ENCODE measurements around the gene ALOX12B. TPM values are rescaled to one million over a fixed set of nuclear protein-coding genes. Genes with fewer than 3 reads are reported as not detected.
A peak's percentile ranks its signal among the peaks of the same experiment; 100 is the strongest.

Gene ALOX12B
- total and polyA plus RNA-seq, 2 of the 13 experiments (the other 11 are each of a cell fraction or from before 2014, with no cell fraction given) = 0.13 TPM; not detected in 1

GRCh38 chr17:8056232-8056975 lies 31.1 kb downstream of the ALOX12B start (continued):
- TF ChIP-seq ZFP90 (CRISPR knock-in tag; IDR thresholded peaks at IDR 0.05; ENCODE audit: borderline replicate concordance) = no peak; the same call in 1 of the 2 replicates
- peak; percentile 89; the same call in 1 of the 2 replicates for TF ChIP-seq RNF219 (CRISPR knock-in tag; IDR thresholded peaks at IDR 0.05)
- TF ChIP-seq KMT2A (CRISPR knock-in tag; IDR thresholded peaks at IDR 0.05) = peak; percentile 35; the same call in 1 of the 2 replicates
- TF ChIP-seq ZNF17 (CRISPR knock-in tag; IDR thresholded peaks at IDR 0.05) = 0 out of 2 replicates have a peak, but pooled peaks have one; percentile 80
- TF ChIP-seq SOX13 (IDR thresholded peaks at IDR 0.05) = peak; percentile 57; the same call in 1 of the 2 replicates
- TF ChIP-seq SOX13 (CRISPR knock-in tag; conservative IDR thresholded peaks at IDR 0.05 in 1 of 2, IDR thresholded peaks at IDR 0.05 in 1 of 2) = peak in 1 of 2 experiments; percentile 80; a peak in 2 of 4 replicates
- TF ChIP-seq HBP1 (CRISPR knock-in tag; IDR thresholded peaks at IDR 0.05; ENCODE audit: low read depth) = no peak
- TF ChIP-seq HNF4A (CRISPR knock-in tag; IDR thresholded peaks at IDR 0.05) = peak; percentile 74
- peak; percentile 16; the same call in 1 of the 2 replicates for TF ChIP-seq HIC2 (CRISPR knock-in tag; IDR thresholded peaks at IDR 0.05; ENCODE audit: low read depth)
- peak; percentile 88; the same call in 1 of the 2 replicates for TF ChIP-seq HMG20A (CRISPR knock-in tag; IDR thresholded peaks at IDR 0.05; ENCODE audit: borderline replicate concordance)
- no peak for TF ChIP-seq MYNN (CRISPR knock-in tag; IDR thresholded peaks at IDR 0.05; ENCODE audit: low read depth)
- TF ChIP-seq NBN (conservative IDR thresholded peaks at IDR 0.05) = no peak
- TF ChIP-seq SP4 (CRISPR knock-in tag; IDR thresholded peaks at IDR 0.05) = no peak; the same call in 1 of the 2 replicates
- peak; percentile 56; the same call in 1 of the 2 replicates for TF ChIP-seq ZNF232 (CRISPR knock-in tag; IDR thresholded peaks at IDR 0.05; ENCODE audit: borderline replicate concordance)
- peak; percentile 16; the same call in 1 of the 2 replicates for TF ChIP-seq KLF12 (CRISPR knock-in tag; IDR thresholded peaks at IDR 0.05; ENCODE audit: borderline replicate concordance)
- no peak; the same call in 1 of the 2 replicates for TF ChIP-seq SNAPC5 (CRISPR knock-in tag; IDR thresholded peaks at IDR 0.05; ENCODE audit: borderline replicate concordance)
- TF ChIP-seq HDAC6 (IDR thresholded peaks at IDR 0.05; ENCODE audit: low read depth, low read length) = no peak
- no peak for TF ChIP-seq ZNF75D (CRISPR knock-in tag; IDR thresholded peaks at IDR 0.05; ENCODE audit: borderline replicate concordance)
- peak; percentile 31; the same call in 1 of the 2 replicates for TF ChIP-seq ZNF430 (CRISPR knock-in tag; IDR thresholded peaks at IDR 0.05)
- no peak for TF ChIP-seq ZNF607 (CRISPR knock-in tag; IDR thresholded peaks at IDR 0.05; ENCODE audit: borderline replicate concordance)
- TF ChIP-seq MEF2D (CRISPR knock-in tag; IDR thresholded peaks at IDR 0.05) = peak; percentile 83
- TF ChIP-seq POLR2A (IDR thresholded peaks at IDR 0.05; ENCODE audit: insufficient read depth in 1 of 2, low read depth in 2 of 2, low read length in 2 of 2) = peak; percentile 92 to 96; a peak in 2 of 4 replicates
- TF ChIP-seq FOXP1 (IDR thresholded peaks at IDR 0.05) = peak; percentile 19; the same call in 1 of the 2 replicates
- peak; percentile 61 for TF ChIP-seq FOXP1 (CRISPR knock-in tag; IDR thresholded peaks at IDR 0.05)
- peak; percentile 42; the same call in 1 of the 2 replicates for TF ChIP-seq ARNTL (CRISPR knock-in tag; IDR thresholded peaks at IDR 0.05)
- TF ChIP-seq RNF2 (conservative IDR thresholded peaks at IDR 0.05; ENCODE audit: low read depth) = peak; percentile 97

All from HepG2 (cell line).